GM12892 (cell line): ENCODE measurements around the gene CEP83.

Experiments
- POLR2A ChIP-seq: IDR thresholded peaks from 2 replicates; pipeline ENCODE4 v1.6.1; 2011; ENCODE audit warnings: low read depth, low read length, control low read depth
- TAF1 ChIP-seq: IDR thresholded peaks from 2 replicates; pipeline ENCODE4 v1.6.1; 2011; ENCODE audit warnings: low read depth, mild to moderate bottlenecking, control low read depth, low read length, borderline replicate concordance

GRCh38 chr12:94261119-94261518, 198.5 kb downstream of the CEP83 start:
- TF ChIP-seq TAF1 (no peak), POLR2A (no peak)
